MM.1S (cell line): ENCODE measurements around the gene WDFY4.

Experiments used
- DNase-seq: peaks from one replicate; pipeline ENCODE4 v3.0.0-alpha.2; 2015
- H2AFZ ChIP-seq: fragments of 300-600 bp; sonication (generic); 2 replicates; pipeline ENCODE4 v1.6.0; 2016; ENCODE audit warnings: antibody characterized with exemption, low read length
- H3F3A ChIP-seq: fragments of 300-600 bp; sonication (generic); 2 replicates; pipeline ENCODE4 v1.6.1; 2016; ENCODE audit warnings: mild to moderate bottlenecking, antibody characterized with exemption, low read length, moderate library complexity, mixed read lengths; ENCODE audit not compliant: insufficient read depth
- H3K27ac ChIP-seq: fragments of 300-600 bp; sonication (generic); 2 replicates; pipeline ENCODE4 v1.5.1; 2016; ENCODE audit warnings: mild to moderate bottlenecking, low read length
- H3K27me3 ChIP-seq: fragments of 300-600 bp; sonication (generic); replicated peaks from 2 replicates; pipeline ENCODE4 v1.6.0; 2016; ENCODE audit warnings: low read length; ENCODE audit not compliant: insufficient read depth
- H3K36me3 ChIP-seq: fragments of 300-600 bp; sonication (generic); replicated peaks from 2 replicates; pipeline ENCODE4 v1.6.1; 2016; ENCODE audit warnings: mild to moderate bottlenecking, low read length, mixed read lengths; ENCODE audit not compliant: insufficient read depth
- H3K4me1 ChIP-seq: fragments of 300-600 bp; sonication (generic); 2 replicates; pipeline ENCODE4 v1.6.1; 2016; ENCODE audit warnings: low read length, mixed read lengths
- H3K4me2 ChIP-seq: fragments of 300-600 bp; sonication (generic); 2 replicates; pipeline ENCODE4 v1.6.0; 2016; ENCODE audit warnings: low read depth, low read length
- H3K4me3 ChIP-seq: fragments of 300-600 bp; sonication (generic); 2 replicates; pipeline ENCODE4 v1.5.1; 2016; ENCODE audit warnings: low read length, mixed read lengths
- H3K79me2 ChIP-seq: fragments of 300-600 bp; sonication (generic); 2 replicates; pipeline ENCODE4 v1.6.1; 2016; ENCODE audit warnings: mixed run types, low read length, mixed read lengths
- H3K9ac ChIP-seq: fragments of 300-600 bp; sonication (generic); 2 replicates; pipeline ENCODE4 v1.6.1; 2016; ENCODE audit warnings: low read length, mixed read lengths
- H3K9me2 ChIP-seq: fragments of 300-600 bp; sonication (generic); replicated peaks from 2 replicates; pipeline ENCODE4 v1.6.1; 2016; ENCODE audit warnings: mild to moderate bottlenecking, low read length, mixed read lengths; ENCODE audit not compliant: insufficient read depth
- H3K9me3 ChIP-seq: fragments of 300-600 bp; sonication (generic); replicated peaks from 2 replicates; pipeline ENCODE4 v1.6.1; 2016; ENCODE audit warnings: mild to moderate bottlenecking, low read length, mixed read lengths; ENCODE audit not compliant: insufficient read depth
- H4K20me1 ChIP-seq: fragments of 300-600 bp; sonication (generic); 2 replicates; pipeline ENCODE4 v1.6.1; 2016; ENCODE audit warnings: mild to moderate bottlenecking, low read length, moderate library complexity, mixed read lengths; ENCODE audit not compliant: insufficient read depth
- EZH2 ChIP-seq: fragments of 300-600 bp; sonication (generic); optimal IDR thresholded peaks from 2 replicates; pipeline ENCODE3; 2017; ENCODE audit warnings: low read depth, mild to moderate bottlenecking, antibody characterized with exemption, low read length, mixed read lengths
- EZH2phosphoT487 ChIP-seq: fragments of 300-600 bp; sonication (generic); IDR thresholded peaks from 2 replicates; pipeline ENCODE4 v1.6.1; 2018; ENCODE audit warnings: antibody characterized with exemption, low read length
- TF ChIP-seq, protein P1 (sequence below): fragments of 300-600 bp; sonication (generic); IDR thresholded peaks from 2 replicates; pipeline ENCODE4 v1.5.1; 2016; ENCODE audit warnings: antibody characterized with exemption, low read length, mixed read lengths

WDFY4 gene

DNA sequence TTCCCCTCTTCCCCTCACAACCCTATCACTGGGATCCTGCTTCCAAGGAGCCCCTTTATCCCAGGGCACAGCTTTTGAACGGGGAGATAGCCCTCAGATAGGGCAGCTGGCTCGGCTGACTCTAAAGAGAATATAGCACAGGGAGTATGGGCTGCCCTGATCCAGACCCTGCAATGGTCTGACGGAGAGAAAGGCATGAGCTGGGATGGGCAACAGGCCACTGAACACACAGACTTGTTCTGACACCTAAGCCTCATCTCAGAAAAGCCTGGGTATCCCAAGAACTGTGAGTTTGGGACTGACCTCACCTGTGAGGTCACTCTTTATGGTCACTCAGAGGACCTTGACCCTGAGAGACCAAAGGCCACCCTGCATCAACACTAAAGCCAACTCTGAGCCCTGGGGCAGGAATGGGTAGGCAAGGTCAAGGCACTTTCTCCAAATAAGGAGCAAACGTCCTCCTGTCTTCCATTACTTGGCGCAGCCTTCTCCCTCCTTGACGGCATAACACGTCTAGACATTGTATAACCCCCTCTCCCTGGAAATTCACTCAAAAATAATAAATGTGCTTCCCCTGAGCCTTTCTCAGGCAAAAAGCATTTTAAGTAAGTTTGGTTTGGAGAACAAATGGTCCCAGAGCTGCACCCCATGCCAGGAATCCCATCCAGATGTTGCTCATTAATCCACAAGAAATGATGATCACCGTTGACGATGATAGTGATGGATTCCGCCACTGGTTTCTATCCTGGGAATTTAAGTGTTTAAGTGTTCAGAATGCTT is 263.2 kb downstream of the WDFY4 start:
- no peak for DNase-seq
- Histone ChIP-seq H3K9me3 (no peaks in the 10 kb centered on the region), H3K27ac (no peak overlapping the region), H3K4me3 (no peak overlapping the region), H3K27me3 (no peaks in the 10 kb centered on the region), H3K4me2 (no peak overlapping the region), H3K4me1 (no peaks in the 10 kb centered on the region), H3K79me2 (no peaks in the 10 kb centered on the region), H3K9ac (no peak overlapping the region), H3F3A (no peaks in the 10 kb centered on the region), H2AFZ (no peak overlapping the region), H4K20me1 (no peaks in the 10 kb centered on the region), H3K36me3 (no peaks in the 10 kb centered on the region), H3K9me2 (no peaks in the 10 kb centered on the region)
- TF ChIP-seq EZH2 (no peak), EZH2phosphoT487 (no peak)
- TF ChIP-seq, protein P1, sequence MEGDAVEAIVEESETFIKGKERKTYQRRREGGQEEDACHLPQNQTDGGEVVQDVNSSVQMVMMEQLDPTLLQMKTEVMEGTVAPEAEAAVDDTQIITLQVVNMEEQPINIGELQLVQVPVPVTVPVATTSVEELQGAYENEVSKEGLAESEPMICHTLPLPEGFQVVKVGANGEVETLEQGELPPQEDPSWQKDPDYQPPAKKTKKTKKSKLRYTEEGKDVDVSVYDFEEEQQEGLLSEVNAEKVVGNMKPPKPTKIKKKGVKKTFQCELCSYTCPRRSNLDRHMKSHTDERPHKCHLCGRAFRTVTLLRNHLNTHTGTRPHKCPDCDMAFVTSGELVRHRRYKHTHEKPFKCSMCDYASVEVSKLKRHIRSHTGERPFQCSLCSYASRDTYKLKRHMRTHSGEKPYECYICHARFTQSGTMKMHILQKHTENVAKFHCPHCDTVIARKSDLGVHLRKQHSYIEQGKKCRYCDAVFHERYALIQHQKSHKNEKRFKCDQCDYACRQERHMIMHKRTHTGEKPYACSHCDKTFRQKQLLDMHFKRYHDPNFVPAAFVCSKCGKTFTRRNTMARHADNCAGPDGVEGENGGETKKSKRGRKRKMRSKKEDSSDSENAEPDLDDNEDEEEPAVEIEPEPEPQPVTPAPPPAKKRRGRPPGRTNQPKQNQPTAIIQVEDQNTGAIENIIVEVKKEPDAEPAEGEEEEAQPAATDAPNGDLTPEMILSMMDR, result no peak

DNA sequence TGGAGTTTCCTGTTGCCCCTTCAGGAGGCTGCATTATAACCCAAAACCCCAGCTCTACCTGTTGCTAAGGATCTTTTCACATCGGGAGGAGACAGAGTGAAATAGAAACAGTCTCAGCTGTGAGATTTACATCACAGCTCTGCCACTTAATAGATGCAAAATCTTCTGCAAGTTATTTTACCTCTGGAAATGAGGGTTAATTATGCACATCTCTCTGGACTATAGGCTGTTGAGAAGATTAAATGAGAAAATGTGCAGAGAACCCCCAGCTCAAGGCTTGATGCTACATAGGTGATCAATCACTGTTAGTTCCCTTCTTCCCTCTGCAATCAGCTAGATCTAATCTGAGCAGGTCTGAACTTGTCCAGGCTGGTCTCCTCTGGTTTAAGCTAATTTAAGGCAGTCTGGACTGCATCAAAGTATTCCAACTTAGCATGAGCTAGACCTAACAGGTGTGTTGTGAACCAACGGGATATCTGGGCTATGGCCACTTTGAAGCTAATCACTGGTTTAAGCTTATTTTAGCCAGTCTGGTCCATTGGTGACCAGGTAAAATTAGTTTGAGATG is 263.9 kb downstream of the WDFY4 start:
- Histone ChIP-seq H3K36me3 (no peaks in the 10 kb centered on the region), H4K20me1 (no peaks in the 10 kb centered on the region), H3K9me2 (no peaks in the 10 kb centered on the region), H3K4me1 (no peaks in the 10 kb centered on the region), H3K79me2 (no peaks in the 10 kb centered on the region), H3K9ac (no peak overlapping the region), H3K27me3 (no peaks in the 10 kb centered on the region), H3K9me3 (no peaks in the 10 kb centered on the region), H2AFZ (no peak overlapping the region), H3K4me2 (no peak overlapping the region), H3F3A (no peaks in the 10 kb centered on the region), H3K4me3 (no peak overlapping the region), H3K27ac (no peak overlapping the region)
- TF ChIP-seq EZH2 (no peak), EZH2phosphoT487 (no peak)
- TF ChIP-seq, protein P1, result no peak
- no peak for DNase-seq

- Histone ChIP-seq H3K27me3 (no peaks in the 10 kb centered on the region), H2AFZ (no peak overlapping the region), H4K20me1 (no peaks in the 10 kb centered on the region), H3K79me2 (no peaks in the 10 kb centered on the region), H3F3A (no peaks in the 10 kb centered on the region), H3K9ac (no peak overlapping the region), H3K9me2 (no peaks in the 10 kb centered on the region), H3K4me1 (no peaks in the 10 kb centered on the region), H3K4me2 (no peak overlapping the region), H3K9me3 (no peaks in the 10 kb centered on the region), H3K4me3 (no peak overlapping the region), H3K36me3 (no peaks in the 10 kb centered on the region), H3K27ac (no peak overlapping the region)
- DNase-seq, result no peak
- TF ChIP-seq, protein P1, result no peak
- no peak for TF ChIP-seq EZH2phosphoT487
- no peak for TF ChIP-seq EZH2
Measured at GRCh38 chr10:48951707-48952106, 267.0 kb downstream of the WDFY4 start.
